Measurements from ENCODE around the gene ZNF768.

GRCh38 chr16:30558789-30559377, 32.5 kb upstream of the ZNF768 start:
- TF ChIP-seq CTCF (IDR thresholded peaks at IDR 0.05) (no peak), POLR2A (IDR thresholded peaks at IDR 0.05) (no peak), POLR2AphosphoS5 (IDR thresholded peaks at IDR 0.05) (no peak)

All from breast epithelium (tissue), 3 donors.